BJ (cell line): Measurements from ENCODE around the gene XPR1. TPM values are rescaled to one million over a fixed set of nuclear protein-coding genes. Genes with fewer than 3 reads are reported as not detected.

Experiments used
- CTCF ChIA-PET: fragments of 350-600 bp; formaldehyde crosslinking; extraction: SDS; loops from one replicate; lab custom pipeline; 2021; ENCODE audit warnings: antibody characterized with exemption, inconsistent platforms; lab: Yijun Ruan, JAX
- POLR2A ChIA-PET: fragments of 300-600 bp; sonication (Branson Sonifier 250); formaldehyde crosslinking; extraction: SDS; loops from one replicate; lab custom pipeline; 2021; ENCODE audit warnings: antibody characterized with exemption; lab: Charles Lee
- DNase-seq: peaks from one replicate; pipeline ENCODE4 v3.0.0-alpha.2; 2011; ENCODE audit warnings: low read depth
- H3K27me3 ChIP-seq: 2 replicates; pipeline ENCODE4 v1.6.0; 2011; ENCODE audit warnings: low read length; ENCODE audit not compliant: control insufficient read depth, insufficient read depth
- H3K36me3 ChIP-seq: 2 replicates; pipeline ENCODE4 v1.5.1; 2011; ENCODE audit warnings: low read length; ENCODE audit not compliant: control insufficient read depth, insufficient read depth
- H3K4me3 ChIP-seq: 2 replicates; pipeline ENCODE4 v1.5.1; 2011; ENCODE audit warnings: low read depth, mild to moderate bottlenecking, control low read depth, low read length
- CTCF ChIP-seq: IDR thresholded peaks from 2 replicates; pipeline ENCODE4 v1.5.1; 2011; ENCODE audit warnings: low read depth, mild to moderate bottlenecking, control low read depth, inconsistent platforms, low read length, moderate library complexity; ENCODE audit not compliant: insufficient read depth
- polyA plus RNA-seq: library from polyadenylated mRNA; depleted of rRNA; stranded (reverse); fragments of >200 nt; gene quantifications from 2 replicates; pipeline ENCODE4 v1.2.3, GENCODE V29; 2011

Gene XPR1
- polyA plus RNA-seq, 1 experiment = 17.3 TPM

- DNase-seq = no peak
- ChIA-PET CTCF (interaction anchor here (0.7 kb wide), 1 partner anchor 458 kb away, joined by 3 read pairs; no protein-coding TSS in a partner anchor), POLR2A (no interaction called here)
- Histone ChIP-seq H3K27me3 (no peaks in the 10 kb centered on the region), H3K36me3 (no peaks in the 10 kb centered on the region), H3K4me3 (no peak overlapping the region)
- TF ChIP-seq CTCF = no peak
Measured at GRCh38 chr1:180646547-180646946, 14.7 kb downstream of the XPR1 start.

- POLR2A ChIA-PET = no interaction called here
- Histone ChIP-seq H3K4me3 (no peak overlapping the region), H3K36me3 (no peaks in the 10 kb centered on the region), H3K27me3 (no peaks in the 10 kb centered on the region)
- CTCF ChIA-PET = interaction anchor here (0.6 to 1.7 kb wide), 2 partner anchors 9 to 35 kb away, joined by 4 to 5 read pairs; no protein-coding TSS in a partner anchor
- DNase-seq = no peak
- no peak for TF ChIP-seq CTCF
Measured at GRCh38 chr1:180652792-180653191, 21.0 kb downstream of the XPR1 start.

GRCh38 chr1:180662709-180663108, 30.9 kb downstream of the XPR1 start:
- DNase-seq = no peak
- Histone ChIP-seq H3K4me3 (no peak overlapping the region), H3K27me3 (no peaks in the 10 kb centered on the region), H3K36me3 (no peaks in the 10 kb centered on the region)
- TF ChIP-seq CTCF = no peak
- CTCF ChIA-PET = no interaction called here
- POLR2A ChIA-PET = no interaction called here

GRCh38 chr1:180670681-180671080, 38.9 kb downstream of the XPR1 start:
- H3K4me3 ChIP-seq = no peak overlapping the region
- CTCF ChIA-PET = no interaction called here
- POLR2A ChIA-PET = no interaction called here

GRCh38 chr1:180672105-180672504, 40.3 kb downstream of the XPR1 start:
- no peaks in the 10 kb centered on the region for H3K27me3 ChIP-seq
- ChIA-PET CTCF (no interaction called here), POLR2A (no interaction called here)
- H3K4me3 ChIP-seq = no peak overlapping the region
- H3K36me3 ChIP-seq = no peaks in the 10 kb centered on the region
- DNase-seq = no peak
- TF ChIP-seq CTCF = no peak

More at GRCh38 chr1:180670681-180671080, 38.9 kb downstream of the XPR1 start:
- no peaks in the 10 kb centered on the region for H3K27me3 ChIP-seq
- no peak for TF ChIP-seq CTCF
- no peaks in the 10 kb centered on the region for H3K36me3 ChIP-seq
- no peak for DNase-seq
